HG02798 (cell line): ENCODE data around the gene SND1.

Experiments used
- ATAC-seq: cut with Tn5 transposase; IDR thresholded peaks from one replicate; pipeline ENCODE4 v1.9.1; 2021; ENCODE audit warnings: mild to moderate bottlenecking; ENCODE audit not compliant: unreplicated experiment, poor library complexity

The SND1 gene

GRCh38 chr7:128045158-128045557 is 393.2 kb downstream of the SND1 start:
- ATAC-seq, result no peak

- no peak for ATAC-seq
Measured at GRCh38 chr7:128045766-128046165, 393.8 kb downstream of the SND1 start.

GRCh38 chr7:128052404-128052803 is 400.4 kb downstream of the SND1 start:
- no peak for ATAC-seq

GRCh38 chr7:128053023-128053422 is 401.0 kb downstream of the SND1 start:
- ATAC-seq, result no peak

- no peak for ATAC-seq
Measured at GRCh38 chr7:128053991-128054390, 402.0 kb downstream of the SND1 start.

GRCh38 chr7:128054511-128054910 is 402.5 kb downstream of the SND1 start:
- ATAC-seq, result no peak

- no peak for ATAC-seq
Measured at GRCh38 chr7:128055637-128056036, 403.6 kb downstream of the SND1 start.

GRCh38 chr7:128056901-128057300 is 404.9 kb downstream of the SND1 start:
- ATAC-seq, result no peak

- no peak for ATAC-seq
Measured at GRCh38 chr7:128057909-128058308, 405.9 kb downstream of the SND1 start.

- ATAC-seq, result no peak
Measured at GRCh38 chr7:128059143-128059988, 407.4 kb downstream of the SND1 start.

GRCh38 chr7:128060018-128060417 is 408.0 kb downstream of the SND1 start:
- no peak for ATAC-seq

GRCh38 chr7:128063088-128063487 is 411.1 kb downstream of the SND1 start:
- no peak for ATAC-seq

GRCh38 chr7:128065872-128066271 is 413.9 kb downstream of the SND1 start:
- ATAC-seq, result no peak

- no peak for ATAC-seq
Measured at GRCh38 chr7:128066395-128066794, 414.4 kb downstream of the SND1 start.

- ATAC-seq, result no peak
Measured at GRCh38 chr7:128066858-128067257, 414.9 kb downstream of the SND1 start.

- ATAC-seq, result no peak
Measured at GRCh38 chr7:128067983-128068382, 416.0 kb downstream of the SND1 start.

GRCh38 chr7:128068785-128069184 is 416.8 kb downstream of the SND1 start:
- ATAC-seq, result no peak

- ATAC-seq, result no peak
Measured at GRCh38 chr7:128069373-128070364, 417.7 kb downstream of the SND1 start.

- ATAC-seq, result no peak
Measured at GRCh38 chr7:128071376-128071775, 419.4 kb downstream of the SND1 start.

GRCh38 chr7:128071801-128072200 is 419.8 kb downstream of the SND1 start:
- no peak for ATAC-seq

GRCh38 chr7:128073671-128074310 is 421.8 kb downstream of the SND1 start:
- no peak for ATAC-seq
